HG03025 (cell line): ENCODE results near the gene GPS1.

ENCODE experiments used
- ATAC-seq: cut with Tn5 transposase; IDR thresholded peaks from one replicate; pipeline ENCODE4 v1.9.1; 2021; ENCODE audit warnings: mild to moderate bottlenecking, moderate library complexity; ENCODE audit not compliant: unreplicated experiment, low FRiP score

GPS1 gene

GRCh38 chr17:82055965-82056728 lies 4.4 kb downstream of the GPS1 start:
- no peak for ATAC-seq

- ATAC-seq: no peak
Observed at GRCh38 chr17:82056729-82057621, 5.3 kb downstream of the GPS1 start.

DNA sequence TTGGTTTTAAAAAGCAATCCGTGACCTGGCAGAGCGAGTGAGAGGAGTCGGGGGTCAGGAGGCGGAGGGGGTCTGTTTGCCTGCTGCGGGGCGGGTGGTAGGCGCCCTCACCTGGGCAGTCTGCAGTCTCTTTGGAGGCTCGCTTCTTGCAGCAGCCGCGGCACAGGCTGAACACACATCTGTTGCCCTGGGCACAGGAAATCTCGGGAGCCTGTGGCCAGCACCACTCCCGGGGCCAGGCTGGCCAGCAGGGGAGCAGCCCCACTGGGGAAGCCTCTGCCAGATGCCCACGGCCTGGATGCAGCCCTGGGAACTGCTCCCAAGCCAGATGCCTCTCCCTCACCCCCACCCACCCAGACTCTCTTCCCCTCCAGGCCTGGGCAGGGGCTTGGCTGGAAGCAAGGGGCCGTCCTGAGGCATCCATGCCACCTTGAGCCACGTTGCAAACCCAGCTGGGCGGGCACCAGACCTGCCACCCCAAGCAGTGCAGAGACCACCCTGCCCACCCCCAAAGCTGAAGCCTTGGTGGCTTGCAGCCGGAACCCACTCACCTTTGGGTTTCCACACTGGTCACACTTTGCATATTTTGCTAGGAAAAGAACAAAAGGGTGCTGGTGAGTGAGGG lies 6.6 kb downstream of the GPS1 start:
- ATAC-seq: no peak

GRCh38 chr17:82058855-82059249 lies 7.2 kb downstream of the GPS1 start:
- no peak for ATAC-seq

GRCh38 chr17:82059272-82060000 lies 7.7 kb downstream of the GPS1 start:
- no peak for ATAC-seq

GRCh38 chr17:82060001-82060380 lies 8.3 kb downstream of the GPS1 start:
- no peak for ATAC-seq

DNA sequence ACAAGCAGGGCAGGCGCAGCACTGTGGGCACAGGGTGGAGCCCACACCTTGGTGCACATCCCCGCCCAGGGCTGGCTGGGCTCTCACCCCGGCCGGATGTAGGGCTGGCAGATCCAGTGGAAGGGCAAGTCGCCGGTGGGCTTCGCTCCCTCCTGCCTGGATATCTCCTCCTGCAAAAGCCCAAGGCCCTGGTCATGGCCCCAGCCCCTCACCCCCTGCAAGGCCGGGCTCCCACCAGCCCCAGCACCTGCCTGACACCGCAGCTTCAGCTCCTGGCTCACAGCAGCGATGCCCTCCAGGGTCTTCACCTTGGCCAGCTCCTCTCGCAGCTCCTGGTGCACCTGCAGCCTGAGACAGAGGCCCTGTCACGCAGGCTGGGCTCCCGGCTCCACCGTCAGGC lies 8.9 kb downstream of the GPS1 start:
- ATAC-seq: no peak

DNA sequence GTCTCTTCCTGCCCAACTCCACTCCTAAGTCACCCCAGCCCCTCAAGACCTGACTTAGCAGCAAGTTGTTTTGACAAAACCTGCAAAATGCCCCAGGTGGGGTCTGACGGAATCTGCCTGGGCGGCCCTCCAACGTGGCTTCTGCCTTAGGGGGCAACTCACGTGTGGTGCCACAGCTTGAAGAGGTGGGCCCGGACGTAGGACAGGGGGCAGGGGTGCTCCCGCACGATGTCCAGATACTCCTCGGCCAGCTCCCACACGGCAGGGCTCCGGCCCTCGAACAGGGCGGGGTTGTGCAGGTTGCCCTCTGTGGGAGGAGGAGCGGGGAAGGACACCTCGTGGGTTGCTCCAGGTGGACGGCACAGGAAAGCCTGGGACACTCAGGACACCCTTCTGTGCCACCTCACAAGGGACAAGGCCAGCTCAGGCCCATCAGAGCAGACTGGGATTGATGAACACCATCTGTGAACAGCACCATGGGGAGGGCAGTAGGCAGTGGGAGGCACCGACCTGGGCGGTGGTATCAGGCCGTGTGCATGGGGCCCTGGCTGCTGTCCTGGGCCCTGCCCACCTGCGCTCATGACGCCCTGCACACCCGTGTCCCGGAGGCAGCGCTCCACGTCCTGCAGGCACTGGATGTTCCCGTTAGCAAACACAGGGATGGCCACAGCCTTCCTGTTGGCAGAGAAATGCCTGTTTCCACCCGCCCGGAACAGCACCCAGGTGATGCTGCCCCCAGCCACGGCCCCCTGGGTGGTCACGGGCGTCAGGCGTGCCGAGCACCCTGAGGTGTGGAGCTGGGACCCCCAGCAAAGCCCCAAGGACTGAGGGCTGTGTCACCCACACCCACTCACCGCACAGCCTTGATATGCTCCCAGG lies 9.6 kb downstream of the GPS1 start:
- ATAC-seq: no peak

DNA sequence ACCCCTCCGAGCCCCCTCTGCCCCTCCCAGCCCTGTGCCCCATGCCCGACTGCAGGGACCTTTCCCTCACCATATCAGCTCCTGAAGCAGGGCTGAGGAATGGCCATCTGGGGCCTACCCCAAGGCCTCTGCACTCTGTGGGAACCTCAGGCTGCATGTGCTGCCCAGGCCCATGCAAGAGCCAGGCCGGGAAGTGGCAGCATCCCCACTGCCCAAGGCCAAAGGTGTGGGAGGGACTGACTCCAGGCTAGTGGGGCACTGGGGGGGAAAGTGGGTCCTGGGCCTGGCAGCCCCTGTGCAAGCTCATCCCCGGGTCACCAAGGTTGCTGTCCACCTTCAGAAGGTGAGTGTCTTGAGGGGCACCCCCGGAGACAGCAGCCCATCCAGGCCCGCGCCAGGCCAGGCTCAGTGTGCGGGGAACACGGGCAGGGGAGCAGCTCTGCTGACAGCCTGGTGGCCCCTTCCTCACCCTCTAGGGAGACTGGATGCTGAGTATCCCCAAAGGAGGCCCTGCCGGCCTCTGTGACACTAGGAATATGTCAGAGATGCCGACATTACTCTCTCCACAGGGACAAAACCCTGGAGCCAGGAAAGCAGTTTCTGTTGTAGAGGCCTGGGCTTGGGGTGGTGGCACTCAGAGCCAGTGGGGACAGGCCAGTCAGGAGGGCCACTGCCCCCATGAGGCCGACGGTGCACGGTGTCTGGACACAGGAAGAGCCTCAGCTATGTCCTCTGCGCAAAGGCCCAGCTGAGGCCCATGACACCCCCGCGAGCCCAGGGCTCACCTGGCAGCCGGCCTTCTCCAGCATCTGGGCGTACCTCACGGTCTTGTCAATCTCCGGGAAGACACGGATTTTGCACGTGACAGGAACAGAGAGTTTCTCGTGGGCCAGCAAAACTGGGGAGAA lies 10.6 kb downstream of the GPS1 start:
- no peak for ATAC-seq

DNA sequence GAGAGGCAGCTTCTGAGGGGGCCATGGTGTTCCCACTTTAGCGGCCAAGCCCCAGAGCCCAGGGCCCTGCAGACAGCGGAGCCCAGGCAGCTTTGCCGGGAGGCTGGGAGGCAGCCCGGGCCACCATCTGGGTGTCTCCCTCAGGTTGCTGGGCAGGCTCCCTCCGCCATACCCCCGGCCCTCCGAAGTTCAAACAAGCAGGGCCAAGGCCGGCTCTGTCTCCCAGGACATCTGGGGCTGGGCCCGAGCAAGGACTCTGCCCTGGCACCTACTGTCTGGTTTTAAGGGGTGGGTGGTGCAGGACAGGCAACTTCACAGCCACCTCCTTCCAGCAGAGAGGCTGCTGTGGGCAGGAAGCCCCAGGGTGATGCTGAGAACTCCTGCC lies 11.3 kb downstream of the GPS1 start:
- no peak for ATAC-seq

GRCh38 chr17:82063424-82064415 lies 12.0 kb downstream of the GPS1 start:
- ATAC-seq: no peak

DNA sequence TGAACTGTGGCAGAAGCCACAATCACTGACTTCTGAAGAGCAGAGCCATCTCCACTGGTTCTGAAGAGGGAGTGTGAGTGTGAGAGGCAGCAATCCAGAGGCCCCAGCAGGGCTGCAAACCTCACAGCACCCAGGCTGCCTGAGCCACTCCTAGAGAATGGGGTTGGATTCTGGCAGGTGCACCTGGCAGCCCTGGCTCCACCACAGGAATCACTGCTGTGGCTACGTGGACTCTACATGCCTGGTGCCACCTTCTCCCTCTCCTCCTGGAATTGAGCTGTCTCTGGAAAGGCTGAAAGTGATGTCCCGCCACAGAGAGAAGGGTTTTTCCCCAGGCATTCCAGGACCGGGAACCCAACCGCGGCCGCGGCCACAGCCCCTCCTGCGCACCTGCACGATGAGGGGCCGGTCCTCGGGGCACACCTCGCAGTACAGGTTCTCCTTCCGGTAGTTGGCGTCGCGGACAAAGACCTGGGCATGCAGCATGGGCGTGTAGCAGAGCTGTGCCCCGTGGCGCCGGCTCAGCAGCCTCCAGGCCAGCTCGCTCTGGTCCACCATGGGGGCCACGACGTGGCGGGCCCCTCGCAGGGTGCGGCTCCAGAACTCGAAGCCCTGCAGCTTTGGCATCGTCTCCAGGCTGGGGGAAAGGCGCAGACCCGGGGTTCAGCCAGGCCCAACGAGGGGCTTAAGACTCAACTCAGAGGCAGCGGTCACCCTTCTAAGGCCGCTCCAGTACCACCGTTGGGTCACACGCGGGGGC lies 12.9 kb downstream of the GPS1 start:
- no peak for ATAC-seq

GRCh38 chr17:82065193-82065637 lies 13.5 kb downstream of the GPS1 start:
- peak; percentile 15 for ATAC-seq

DNA sequence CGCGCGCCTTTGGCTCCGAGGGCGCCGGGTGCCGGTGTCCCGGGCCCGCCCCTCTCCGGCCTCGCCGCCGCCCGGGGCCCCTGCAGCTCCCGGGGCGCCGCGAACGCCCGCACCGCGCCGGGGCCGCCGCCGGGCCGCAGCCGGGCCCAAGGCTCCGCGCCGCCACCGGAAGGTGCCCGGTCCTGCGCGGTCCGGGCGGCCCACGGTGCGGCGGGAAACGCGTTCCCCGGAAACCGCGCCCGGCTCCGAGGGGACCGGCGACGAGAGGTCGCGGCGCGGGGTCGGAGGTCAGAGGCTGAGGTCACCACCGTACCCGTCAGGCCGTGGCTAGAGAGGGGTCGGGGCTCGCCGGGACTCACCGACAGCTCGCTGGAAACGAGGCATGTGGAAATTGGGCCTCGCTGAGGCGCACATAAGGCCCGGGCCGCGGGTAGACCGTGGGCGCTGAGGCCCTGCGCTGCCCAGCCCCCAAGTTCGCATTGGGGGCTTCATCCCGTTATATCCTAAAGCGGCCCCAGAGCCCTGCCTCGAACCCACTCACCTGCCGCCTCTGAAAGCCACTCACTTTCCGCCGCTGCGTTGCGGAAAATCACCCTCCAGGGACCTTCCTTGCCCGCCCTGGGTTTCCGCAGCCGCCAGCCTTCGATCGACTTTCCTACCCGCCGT lies 14.1 kb downstream of the GPS1 start, which contains the start of gene DUS1L:
Gene DUS1L (minus strand): TSS at position 167 of the 666 bp plus-strand sequence. CDS start 745 bp downstream, outside the sequence.
- ATAC-seq: peak; percentile 55

- ATAC-seq: no peak
Observed at GRCh38 chr17:82070611-82071010, 18.9 kb downstream of the GPS1 start.

- ATAC-seq: no peak
Observed at GRCh38 chr17:82072827-82073226, 21.1 kb downstream of the GPS1 start.
